Heart right ventricle (tissue), 16 donors: ENCODE measurements around the gene SFI1. TPM values are rescaled to one million over a fixed set of nuclear protein-coding genes. Genes with fewer than 3 reads are reported as not detected.

Experiments
- ATAC-seq, 8 donors: fragments of 200-7000 bp; cut with Tn5 transposase; one replicate each; pipeline ENCODE4 v1.9.1; 2020; ENCODE audit warnings: mild to moderate bottlenecking in 8 of 8, moderate library complexity in 8 of 8, moderate number of reproducible peaks in 1 of 8
- DNase-seq, 2 donors: peaks; one replicate each; pipeline ENCODE4 v3.0.0-alpha.2; 2020
- H3K27ac ChIP-seq, 10 donors: fragments of 200-600 bp; sonication (generic) in 2 of 10; one replicate each; pipeline versions ENCODE4 v1.5.0 to v1.8.0; 2020 to 2022; ENCODE audit warnings: mild to moderate bottlenecking in 3 of 10
- H3K27me3 ChIP-seq, 7 donors: fragments of 200-600 bp; one replicate each; pipeline ENCODE4 v1.8.0; 2021 to 2022; ENCODE audit warnings: mild to moderate bottlenecking in 2 of 7
- H3K36me3 ChIP-seq, 9 donors: fragments of 200-600 bp; sonication (generic) in 1 of 9; one replicate each; pipeline versions ENCODE4 v1.5.0 to v1.8.0; 2020 to 2022; ENCODE audit warnings: mild to moderate bottlenecking in 2 of 9
- H3K4me1 ChIP-seq, 9 donors: fragments of 200-600 bp; sonication (generic) in 1 of 9; one replicate each; pipeline versions ENCODE4 v1.5.0 to v1.8.0; 2020 to 2022; ENCODE audit warnings: mild to moderate bottlenecking in 4 of 9
- H3K4me3 ChIP-seq, 10 donors: fragments of 200-600 bp; sonication (generic) in 2 of 10; one replicate each; pipeline versions ENCODE4 v1.5.0 to v1.8.0; 2020 to 2022; ENCODE audit warnings: mild to moderate bottlenecking in 7 of 10, moderate library complexity in 2 of 10
- H3K9me3 ChIP-seq, 11 donors: fragments of 200-600 bp in 10 of 11; sonication (generic) in 2 of 11; one replicate each; pipeline versions ENCODE4 v1.5.0 to v1.8.0; 2013 to 2022; ENCODE audit warnings: mild to moderate bottlenecking in 2 of 11, control low read depth in 1 of 11, moderate library complexity in 1 of 11
- CTCF ChIP-seq, 9 donors: fragments of 200-600 bp; sonication (generic) in 2 of 9; IDR thresholded peaks; one replicate each; pipeline versions ENCODE4 v1.5.0 to v1.8.0; 2021 to 2022; ENCODE audit warnings: antibody characterized with exemption in 9 of 9, mild to moderate bottlenecking in 5 of 9, moderate library complexity in 1 of 9
- WGBS, 2 donors: extraction: QIAGEN DNeasy Blood & Tissue Kit; methylation state at CpG; one replicate each; pipeline ENCODE4 v1.1.7; 2013; ENCODE audit warnings: inconsistent platforms in 1 of 2; 5-methylcytosine and 5-hydroxymethylcytosine counted together
- intact Hi-C, 10 donors: fragments of 100-400 bp; cut with DNase I; formaldehyde crosslinking; loops; one replicate each; pipeline versions ENCODE4 v1.11.1 to v1.14.2; 2022
- polyA plus RNA-seq, 2 donors: library from polyadenylated mRNA; stranded (reverse); fragments of 200-250 nt; gene quantifications; one replicate each; pipeline ENCODE4 v1.2.3, GENCODE V29; 2013
- total RNA-seq, 10 donors: library from RNA; stranded (reverse); fragmentation: NEBNext Ultra II Directional in 3 of 10; extraction: Animal tissue kit (Norgen Biotek cat#: 25700) in 3 of 10; gene quantifications; one replicate each; pipeline versions ENCODE4 v1.2.1 to v1.2.4, GENCODE V29; 2021 to 2023
- donor health status: Arrhythmogenic right ventricular cardiomyopathy.
- donor health status: ischemic (EF 13 %, LVEDD 7.1; RV severe dilation, severe dysfunction).
- donor health status: healthy with polysubstance abuse.
- donor health status: DM: no; HTN: yes; CAD: no.
- donor health status: DM: no; HTN: no; CAD: no.
- donor health status: ischemic (EF 25% LVEDD 6.9; RV normal size, moderate dysfunction).
- donor health status: ischemic (EF 25% LVEDD 5.7; RV mildly dilated, moderate dysfunction).
- donor health status: healthy.
- donor health status: DM: yes; HTN: yes; CAD: no.
- donor health status: Ischemic cardiomyopathy.
- donor health status: ischemic (EF 35%, LVEDD 5.7; RV mildly dilated, moderate dysfunction).
- donor health status: nonischemic (EF 11% LVEDD 7.7; RV severe dilation, severe dysfunction).
- donor health status: DM: yes; HTN: yes; CAD: no.
- donor health status: PGD.
- donor health status: ischemic (EF 29% LVEDD 5.4; RV normal size, mild dysfunction).
- donor health status: nonischemic (EF 23%, LVEDD 6.1; RV moderate dilation, normal function).

The SFI1 gene
- total and polyA plus RNA-seq, 12 donors: 4.7 to 20.1 (median 7.3) TPM

DNA sequence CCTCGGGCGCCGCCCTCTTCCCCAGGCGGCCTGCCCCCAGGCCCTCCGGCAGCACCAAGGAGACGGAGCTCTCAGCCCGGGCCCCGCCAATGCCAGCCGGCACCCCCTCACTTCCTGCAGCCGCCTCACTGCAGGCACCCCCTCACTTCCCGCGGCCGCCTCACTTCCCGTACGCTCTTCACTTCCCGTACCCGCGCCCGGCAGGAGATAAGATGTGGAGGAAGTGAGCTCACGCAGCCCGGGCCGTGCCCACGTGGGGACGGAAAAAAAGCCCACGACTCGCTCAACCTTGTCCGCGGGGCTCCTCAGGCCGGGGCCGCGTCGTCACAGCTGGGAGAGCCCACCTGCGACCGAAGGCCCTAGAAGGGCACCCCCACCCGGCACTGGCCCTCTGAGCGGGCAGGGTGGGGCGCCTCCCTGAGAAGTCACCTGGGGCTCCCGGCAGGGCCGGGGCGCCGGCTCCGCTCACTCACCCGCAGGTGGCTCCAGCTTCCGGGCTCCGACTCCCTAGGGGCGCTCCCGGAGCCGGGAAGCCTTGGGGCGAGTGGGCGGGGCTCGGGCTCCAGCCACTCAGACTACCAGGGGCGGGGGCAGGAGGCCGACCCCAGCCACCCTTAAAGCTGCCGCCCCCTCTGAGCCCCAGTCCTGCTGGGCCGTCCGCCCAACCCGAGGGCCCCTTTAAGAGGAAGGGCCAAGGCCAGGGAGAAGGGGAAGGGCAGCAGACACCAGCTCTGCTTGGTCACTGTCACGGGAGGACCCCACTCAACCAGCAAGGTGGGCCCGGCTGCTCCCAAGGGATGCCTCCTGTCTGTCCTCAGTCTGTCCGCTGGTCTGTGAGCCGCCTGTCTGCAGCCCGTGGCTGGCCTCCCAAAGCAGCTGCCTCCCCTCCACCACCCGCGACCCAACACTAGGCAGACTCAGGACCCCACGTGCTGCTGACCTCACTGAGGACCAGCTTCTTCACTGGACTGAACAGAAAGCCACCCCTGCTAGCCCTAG is 134.3 kb downstream of the SFI1 start:
- no peak for TF ChIP-seq CTCF (IDR thresholded peaks at IDR 0.05)
- Histone ChIP-seq H3K36me3 (peaks cover 0 to 14% (median 0%) of the 10 kb centered on the region in 9 donors), H3K27me3 (no peaks in the 10 kb centered on the region), H3K27ac (peak overlapping the region; percentile 60 to 97 (median 92)), H3K4me1 (peaks cover 22 to 71% (median 47%) of the 10 kb centered on the region in 9 donors), H3K9me3 (no peaks in the 10 kb centered on the region), H3K4me3 (peak overlapping the region; percentile 53 to 93 (median 80))
- intact Hi-C loops: loop anchor here in 7 of 10 donors (5.0 to 10.0 kb wide), 5 partner anchors 68 to 286 kb away; partner anchors contain the start of gene PATZ1 (in 3 of the 7)
- DNase-seq (peak; percentile 82 to 83), ATAC-seq (peak; percentile 79 to 91 (median 84))
- WGBS, 2 donors: 2% methylated on average over 65 of the region's 65 CpGs

DNA sequence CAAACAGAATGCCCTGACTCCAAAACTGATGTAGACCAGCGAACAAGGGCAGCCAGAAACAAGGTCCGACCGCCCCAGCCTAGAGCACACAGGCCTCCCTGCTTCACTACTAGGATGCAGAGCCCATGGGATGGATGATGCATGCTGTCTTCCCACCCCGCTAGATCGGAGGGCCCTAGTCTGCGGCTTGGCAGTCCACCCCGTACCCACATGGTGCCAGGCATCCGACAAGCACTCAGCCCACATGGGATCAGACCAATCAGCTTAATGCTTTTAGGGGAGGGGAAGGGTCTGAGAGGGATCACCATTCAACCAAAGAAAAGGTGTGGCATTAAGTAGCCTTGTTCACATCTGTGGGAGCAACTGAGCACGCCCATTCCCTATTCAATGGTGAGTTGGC is 135.1 kb downstream of the SFI1 start:
- Histone ChIP-seq H3K9me3 (no peaks in the 10 kb centered on the region), H3K4me1 (peaks cover 14 to 71% (median 38%) of the 10 kb centered on the region in 9 donors), H3K27me3 (no peaks in the 10 kb centered on the region), H3K4me3 (peak overlapping the region in 7 of 10 donors; percentile 77 to 93 (median 81)), H3K36me3 (peaks cover 0 to 13% (median 0%) of the 10 kb centered on the region in 9 donors), H3K27ac (peak overlapping the region in 9 of 10 donors; percentile 86 to 97 (median 94))
- intact Hi-C loops: loop anchor here in 7 of 10 donors (5.0 to 10.0 kb wide), 5 partner anchors 69 to 287 kb away; partner anchors contain the start of gene PATZ1 (in 3 of the 7)
- WGBS, 2 donors: 83 to 88% methylated on average over 9 of the region's 9 CpGs
- ATAC-seq (no peak), DNase-seq (no peak)
- no peak for TF ChIP-seq CTCF (IDR thresholded peaks at IDR 0.05)

DNA sequence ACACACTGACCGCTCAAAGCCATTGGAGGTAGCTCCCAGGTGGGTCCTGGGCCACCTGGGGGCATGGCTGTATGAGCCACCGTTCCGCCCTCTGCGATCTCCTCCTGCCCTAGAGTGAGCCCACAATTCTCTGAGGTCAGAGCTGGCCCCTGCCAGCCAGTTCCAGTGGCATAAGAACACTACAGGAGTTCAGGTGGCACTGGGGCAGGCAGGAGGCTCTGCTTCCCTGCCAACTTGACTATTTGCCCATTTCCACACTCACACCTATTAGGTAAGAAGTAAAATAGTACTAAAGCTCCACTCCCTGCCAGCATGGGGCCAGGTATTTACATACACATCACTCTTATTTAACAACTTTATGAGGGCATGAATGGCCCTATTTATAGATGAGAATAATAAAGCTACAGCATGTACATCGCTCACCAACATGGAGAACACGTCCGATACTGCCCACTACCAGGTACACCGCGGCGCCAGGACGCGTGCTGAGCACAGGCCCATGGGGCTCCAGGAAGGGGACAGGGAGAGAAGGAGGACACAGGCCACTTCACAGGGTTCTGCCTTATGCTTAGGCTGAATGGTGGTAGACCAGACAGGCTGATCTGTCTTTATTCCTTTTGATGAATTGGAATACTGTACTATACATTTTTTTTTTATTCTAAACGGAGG is 139.4 kb downstream of the SFI1 start:
- H3K9me3 ChIP-seq: no peaks in the 10 kb centered on the region
- no peaks in the 10 kb centered on the region for H3K27me3 ChIP-seq
- no peak for TF ChIP-seq CTCF (IDR thresholded peaks at IDR 0.05)
- no peak overlapping the region for H3K4me3 ChIP-seq
- 97% methylated on average over 13 of the region's 13 CpGs for WGBS, 2 donors
- DNase-seq (no peak), ATAC-seq (no peak)
- peaks cover 0 to 3% (median 0%) of the 10 kb centered on the region in 9 donors for H3K36me3 ChIP-seq
- intact Hi-C loops: loop anchor here in 3 of 10 donors (2.0 to 10.0 kb wide), 3 partner anchors 75 to 291 kb away; partner anchors contain the start of gene PATZ1 (in 1 of the 3)
- H3K27ac ChIP-seq: no peak overlapping the region
- peaks cover 8 to 71% (median 26%) of the 10 kb centered on the region in 9 donors for H3K4me1 ChIP-seq

DNA sequence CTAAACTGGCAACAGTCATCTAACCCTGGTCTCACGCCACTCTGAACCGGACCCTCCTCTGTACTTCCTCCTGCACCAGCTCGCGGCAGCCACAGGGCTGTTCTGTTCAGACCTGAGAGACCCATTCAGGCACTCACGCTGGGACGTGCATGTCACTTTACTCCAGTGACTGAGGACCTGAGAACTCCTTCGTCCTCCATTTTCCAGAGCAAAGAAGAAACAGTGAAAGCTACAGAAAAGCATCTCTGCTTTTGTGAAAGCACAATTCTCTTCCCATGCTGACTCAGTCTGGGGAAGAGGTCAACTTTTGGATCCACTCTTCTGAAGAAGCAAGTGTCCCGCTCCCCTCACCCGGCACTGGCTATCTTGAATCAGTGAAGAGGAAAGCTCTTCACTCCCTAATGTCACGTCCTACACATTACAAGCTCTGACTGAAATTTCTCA is 141.1 kb downstream of the SFI1 start:
- peak overlapping the region in 9 of 10 donors; percentile 62 to 97 (median 74) for H3K27ac ChIP-seq
- no peaks in the 10 kb centered on the region for H3K27me3 ChIP-seq
- H3K9me3 ChIP-seq: no peaks in the 10 kb centered on the region
- peak in 6 of 8 donors; percentile 3 to 57 (median 37) for ATAC-seq
- intact Hi-C loops: loop anchor here in 1 of 10 donors (10.0 kb wide), 1 partner anchor 293 kb away; the partner anchor contains the start of gene PATZ1
- WGBS, 2 donors: 64% methylated on average over 10 of the region's 10 CpGs
- H3K36me3 ChIP-seq: peaks cover 0 to 3% (median 0%) of the 10 kb centered on the region in 9 donors
- H3K4me3 ChIP-seq: peak overlapping the region in 9 of 10 donors; percentile 8 to 62 (median 28)
- no peak for TF ChIP-seq CTCF (IDR thresholded peaks at IDR 0.05)
- H3K4me1 ChIP-seq: peaks cover 6 to 63% (median 22%) of the 10 kb centered on the region in 9 donors
- no peak for DNase-seq
